H1 (cell line): Measurements from ENCODE around the gene BIVM. TPM values are rescaled to one million over a fixed set of nuclear protein-coding genes. Genes with fewer than 3 reads are reported as not detected.

ENCODE experiments used
- CTCF ChIA-PET: fragments of 300-600 bp; sonication (Branson Sonifier 250); formaldehyde crosslinking; loops from one replicate; lab custom pipeline; 2021; ENCODE audit not compliant: partially characterized antibody; lab: Charles Lee
- POLR2A ChIA-PET: fragments of 300-600 bp; sonication (Branson Sonifier 250); formaldehyde crosslinking; loops from one replicate; lab custom pipeline; 2021; ENCODE audit warnings: inconsistent platforms; ENCODE audit not compliant: partially characterized antibody; lab: Charles Lee
- DNase-seq, 2 experiments: peaks; one replicate each; pipeline versions ENCODE4 v3.0.0 to v3.0.0-alpha.2; 2010 to 2022; ENCODE audit warnings: low spot score in 2 of 2, low read depth in 1 of 2, mixed read lengths in 1 of 2
- FAIRE-seq: peaks from 2 replicates; lab custom pipeline; 2011; peaks lifted over from hg19 to GRCh38; lab: Jason Lieb, UNC
- H2AFZ ChIP-seq: 2 replicates; pipeline ENCODE4 v1.8.1; 2012; ENCODE audit warnings: low read length, inconsistent platforms
- H2AK5ac ChIP-seq: 2 replicates; pipeline ENCODE4 v1.6.1; 2013; ENCODE audit warnings: low read depth, low read length
- H2BK120ac ChIP-seq: replicated peaks from 2 replicates; pipeline ENCODE3; 2013; ENCODE audit warnings: low read depth, low read length, inconsistent platforms
- H2BK12ac ChIP-seq: 2 replicates; pipeline ENCODE4 v1.6.1; 2013; ENCODE audit warnings: low read depth, low read length
- H2BK15ac ChIP-seq: 2 replicates; pipeline ENCODE4 v1.6.1; 2013; ENCODE audit warnings: low read length
- H2BK20ac ChIP-seq: 2 replicates; pipeline ENCODE4 v1.6.1; 2013; ENCODE audit warnings: low read length
- H2BK5ac ChIP-seq: 2 replicates; pipeline ENCODE4 v1.6.1; 2013; ENCODE audit warnings: low read depth, low read length
- H3K14ac ChIP-seq: 2 replicates; pipeline ENCODE4 v1.6.1; 2013; ENCODE audit warnings: inconsistent platforms; ENCODE audit not compliant: insufficient read length
- H3K18ac ChIP-seq: 2 replicates; pipeline ENCODE4 v1.6.1; 2013; ENCODE audit warnings: low read length; ENCODE audit errors: extremely low read depth
- H3K23ac ChIP-seq: 2 replicates; pipeline ENCODE4 v1.6.1; 2013; ENCODE audit warnings: inconsistent platforms; ENCODE audit not compliant: insufficient read length
- H3K23me2 ChIP-seq: 2 replicates; pipeline ENCODE4 v1.6.1; 2013; ENCODE audit warnings: low read depth, low read length
- H3K27ac ChIP-seq: 2 replicates; pipeline ENCODE4 v1.6.1; 2011; ENCODE audit warnings: low read depth, low read length, inconsistent platforms
- H3K27me3 ChIP-seq, 4 experiments: replicated peaks in 1 of 4; 1 replicate in 1 of 4; 2 replicates in 3 of 4; pipeline versions ENCODE4 v1.6.1 to v1.8.1; 2011 to 2013; ENCODE audit warnings: low read length in 3 of 4, mild to moderate bottlenecking in 3 of 4, inconsistent platforms in 2 of 4, mixed read lengths in 2 of 4, moderate library complexity in 1 of 4; ENCODE audit not compliant: control insufficient read depth in 3 of 4, insufficient read depth in 3 of 4; ENCODE audit errors: extremely low read depth in 1 of 4
- H3K36me3 ChIP-seq, 4 experiments: 2 replicates each; pipeline versions ENCODE4 v1.6.1 to v1.8.1; 2011 to 2013; ENCODE audit warnings: mild to moderate bottlenecking in 4 of 4, low read length in 3 of 4, moderate library complexity in 2 of 4, control low read depth in 1 of 4, inconsistent platforms in 1 of 4; ENCODE audit not compliant: insufficient read depth in 4 of 4, control insufficient read depth in 2 of 4
- H3K4ac ChIP-seq: replicated peaks from 2 replicates; pipeline ENCODE3; 2013; ENCODE audit warnings: low read length, low read depth, mixed read lengths, inconsistent platforms; ENCODE audit not compliant: insufficient read length
- H3K4me1 ChIP-seq, 4 experiments: replicated peaks in 1 of 4; 1 replicate in 1 of 4; 2 replicates in 3 of 4; pipeline versions ENCODE4 v1.6.1 to v1.8.1; 2011 to 2013; ENCODE audit warnings: low read length in 3 of 4, inconsistent platforms in 2 of 4, mixed read lengths in 1 of 4; ENCODE audit not compliant: insufficient read depth in 4 of 4, control insufficient read depth in 3 of 4
- H3K4me2 ChIP-seq, 2 experiments: 2 replicates each; pipeline versions ENCODE4 v1.6.1 to v1.8.1; 2011 to 2013; ENCODE audit warnings: low read depth in 2 of 2, low read length in 2 of 2, control low read depth in 1 of 2, inconsistent platforms in 1 of 2, mild to moderate bottlenecking in 1 of 2; ENCODE audit not compliant: insufficient read depth in 1 of 2
- H3K4me3 ChIP-seq, 4 experiments: fragments of 200-600, 300-600 bp in 1 of 4; sonication (generic), shearing (Covaris generic), sonication (Bioruptor Twin) in 1 of 4; 2 replicates each; pipeline versions ENCODE4 v1.5.1 to v1.8.1; 2011 to 2016; ENCODE audit warnings: low read length in 4 of 4, low read depth in 3 of 4, control low read depth in 2 of 4, inconsistent platforms in 2 of 4, mild to moderate bottlenecking in 2 of 4, mixed read lengths in 1 of 4, moderate library complexity in 1 of 4; ENCODE audit not compliant: insufficient read depth in 2 of 4; ENCODE audit errors: extremely low read depth in 1 of 4
- H3K56ac ChIP-seq: replicated peaks from 2 replicates; pipeline ENCODE3; 2013; ENCODE audit warnings: low read depth, mild to moderate bottlenecking, mixed read lengths, low read length, inconsistent platforms; ENCODE audit not compliant: insufficient read length
- H3K79me1 ChIP-seq: 2 replicates; pipeline ENCODE4 v1.6.1; 2013; ENCODE audit warnings: low read depth, low read length, control low read depth
- H3K79me2 ChIP-seq, 2 experiments: 2 replicates each; pipeline versions ENCODE4 v1.6.1 to v1.8.1; 2012 to 2013; ENCODE audit warnings: low read length in 2 of 2, mild to moderate bottlenecking in 2 of 2, inconsistent platforms in 1 of 2; ENCODE audit not compliant: insufficient read depth in 2 of 2, control insufficient read depth in 1 of 2
- H3K9ac ChIP-seq, 4 experiments: replicated peaks in 1 of 4; 1 replicate in 1 of 4; 2 replicates in 3 of 4; pipeline versions ENCODE4 v1.6.1 to v1.8.1; 2011 to 2013; ENCODE audit warnings: low read depth in 3 of 4, low read length in 3 of 4, control low read depth in 2 of 4, mild to moderate bottlenecking in 2 of 4, moderate library complexity in 2 of 4, inconsistent platforms in 1 of 4; ENCODE audit errors: extremely low read depth in 1 of 4
- H3K9me3 ChIP-seq, 2 experiments: 2 replicates each; pipeline versions ENCODE4 v1.6.1 to v1.8.1; 2012 to 2013; ENCODE audit warnings: mild to moderate bottlenecking in 2 of 2, moderate library complexity in 2 of 2, control low read depth in 1 of 2, inconsistent platforms in 1 of 2, low read depth in 1 of 2, low read length in 1 of 2, mixed read lengths in 1 of 2; ENCODE audit not compliant: insufficient read depth in 2 of 2
- H4K20me1 ChIP-seq, 2 experiments: replicated peaks in 1 of 2; 2 replicates each; pipeline versions ENCODE3 to v1.8.1; 2011 to 2013; ENCODE audit warnings: inconsistent platforms in 2 of 2, low read length in 2 of 2, mild to moderate bottlenecking in 1 of 2; ENCODE audit not compliant: insufficient read depth in 2 of 2, control insufficient read depth in 1 of 2
- H4K5ac ChIP-seq: 2 replicates; pipeline ENCODE4 v1.6.1; 2013; ENCODE audit warnings: low read length, low read depth, mixed read lengths, inconsistent platforms; ENCODE audit not compliant: insufficient read length
- H4K8ac ChIP-seq: 2 replicates; pipeline ENCODE4 v1.8.0; 2013; ENCODE audit warnings: mild to moderate bottlenecking, moderate library complexity, low read length, inconsistent platforms; ENCODE audit not compliant: insufficient read depth; ENCODE audit errors: extremely low read depth
- H4K91ac ChIP-seq: replicated peaks from 2 replicates; pipeline ENCODE3; 2013; ENCODE audit warnings: low read length, mixed read lengths, inconsistent platforms; ENCODE audit not compliant: insufficient read length
- FOSL1 ChIP-seq: IDR thresholded peaks from 2 replicates; pipeline ENCODE4 v1.6.1; 2011; ENCODE audit warnings: mild to moderate bottlenecking, low read depth, low read length, moderate library complexity; ENCODE audit not compliant: insufficient read depth
- SIRT6 ChIP-seq: IDR thresholded peaks from one replicate; pipeline ENCODE4 v1.7.1; 2012; ENCODE audit warnings: low read length, inconsistent platforms
- WGBS, 2 experiments: shearing (Covaris generic) in 1 of 2; methylation state at CpG; one replicate each; pipeline versions ENCODE4 v1.1.6 to v1.1.7; 2013 to 2015; ENCODE audit warnings: low lambda C conversion rate in 2 of 2, mixed read lengths in 2 of 2, inconsistent platforms in 1 of 2, low coverage in 1 of 2, missing lambda C conversion rate in 1 of 2; ENCODE audit not compliant: insufficient replicate concordance in 2 of 2, insufficient coverage in 1 of 2, insufficient read length in 1 of 2; ENCODE audit errors: extremely low coverage in 1 of 2, missing lambda C conversion rate in 1 of 2; 5-methylcytosine and 5-hydroxymethylcytosine counted together
- polyA plus RNA-seq, 7 experiments: library from polyadenylated mRNA; depleted of rRNA in 3 of 7; stranded (reverse) in 5 of 7; unstranded in 2 of 7; fragments of >200 nt in 5 of 7; fragments of 200-250 nt in 2 of 7; gene quantifications; 1 replicate in 5 of 7; 2 replicates in 1 of 7; 4 replicates in 1 of 7; pipeline versions ENCODE4 v1.2.1 to v1.2.3, GENCODE V29; 2011 to 2013; ENCODE audit warnings: missing spikeins in 2 of 7, mixed read lengths in 2 of 7
- total RNA-seq: library from RNA; stranded (reverse); fragmentation: NEBNext Ultra II Directional; extraction: Animal tissue kit (Norgen Biotek cat#: 25700); gene quantifications from 2 replicates; pipeline ENCODE4 v1.2.1, GENCODE V29; 2021

The BIVM gene
- total and polyA plus RNA-seq, 2 of the 8 experiments (the other 6 are each of a cell fraction or from before 2014, with no cell fraction given) = 1.8 to 5.5 TPM

- CTCF ChIA-PET = interaction anchor here (1.0 to 5.6 kb wide), 3 partner anchors 28 to 183 kb away, joined by 3 to 28 read pairs (median 4); no protein-coding TSS in a partner anchor
- Histone ChIP-seq H4K5ac (no peak overlapping the region), H4K20me1 (peaks cover 0 to 2% of the 10 kb centered on the region in 2 experiments), H4K8ac (no peak overlapping the region), H3K23me2 (peaks cover 5% of the 10 kb centered on the region), H3K4me3 (0 out of 8 replicates have a peak overlapping the region, but pooled peaks of 1 of the 4 experiments have one; percentile 86), H3K27ac (no peak overlapping the region), H4K91ac (no peak overlapping the region), H2BK20ac (no peak overlapping the region), H3K23ac (no peak overlapping the region), H3K79me1 (no peaks in the 10 kb centered on the region), H3K14ac (no peak overlapping the region), H2AK5ac (no peak overlapping the region), H3K9ac (no peak overlapping the region), H2AFZ (no peak overlapping the region), H3K36me3 (peaks cover 0 to 2% (median 0%) of the 10 kb centered on the region in 4 experiments; a peak in 2 of 8 replicates), H2BK5ac (no peak overlapping the region), H2BK15ac (no peak overlapping the region), H3K56ac (no peak overlapping the region), H2BK12ac (no peak overlapping the region), H3K4me2 (peak overlapping the region in 1 of 2 experiments; percentile 96; a peak in 1 of 4 replicates), H3K4me1 (peaks cover 0 to 6% (median 2%) of the 10 kb centered on the region in 4 experiments; a peak in 2 of 7 replicates), H2BK120ac (no peak overlapping the region), H3K27me3 (peaks cover 0 to 18% (median 12%) of the 10 kb centered on the region in 4 experiments; a peak in 5 of 7 replicates), H3K79me2 (no peaks in the 10 kb centered on the region), H3K18ac (no peak overlapping the region), H3K9me3 (peaks cover 0 to 4% of the 10 kb centered on the region in 2 experiments; a peak in 1 of 4 replicates), H3K4ac (no peak overlapping the region)
- 93% methylated on average over 16 of the region's 16 CpGs; no CpG with 5 or more reads in 1 of the 2 experiments for WGBS, 2 experiments
- DNase-seq = no peak
- no peak for TF ChIP-seq FOSL1
- TF ChIP-seq SIRT6 = no peak
- POLR2A ChIA-PET = interaction anchor here (2.5 kb wide), 1 partner anchor 14 kb away, joined by 6 read pairs; no protein-coding TSS in a partner anchor
- no peak for FAIRE-seq
Measured at GRCh38 chr13:102772042-102772425, 26.9 kb upstream of the BIVM start.
